Caki2 (cell line): ENCODE results near the gene ACTR2. TPM values are rescaled to one million over a fixed set of nuclear protein-coding genes. Genes with fewer than 3 reads are reported as not detected.

Experiments used
- DNase-seq: peaks from one replicate; pipeline ENCODE4 v3.0.0-alpha.2; 2015; ENCODE audit warnings: low read depth
- in situ Hi-C: cut with HindIII; loops from 2 replicates; pipeline ENCODE4 v1.10.0; 2016; ENCODE audit warnings: low sequenced_read_pairs, low pct_unique_long_range_greater_than_20kb, mixed read lengths
- total RNA-seq: library from RNA; depleted of rRNA; stranded (reverse); fragments of >200 nt; shearing (Covaris generic); gene quantifications from 2 replicates; pipeline ENCODE4 v1.2.3, GENCODE V29; 2014; ENCODE audit warnings: low replicate concordance

The ACTR2 gene
- total RNA-seq, 1 experiment from 2014 or later, result 12.2 TPM

DNA sequence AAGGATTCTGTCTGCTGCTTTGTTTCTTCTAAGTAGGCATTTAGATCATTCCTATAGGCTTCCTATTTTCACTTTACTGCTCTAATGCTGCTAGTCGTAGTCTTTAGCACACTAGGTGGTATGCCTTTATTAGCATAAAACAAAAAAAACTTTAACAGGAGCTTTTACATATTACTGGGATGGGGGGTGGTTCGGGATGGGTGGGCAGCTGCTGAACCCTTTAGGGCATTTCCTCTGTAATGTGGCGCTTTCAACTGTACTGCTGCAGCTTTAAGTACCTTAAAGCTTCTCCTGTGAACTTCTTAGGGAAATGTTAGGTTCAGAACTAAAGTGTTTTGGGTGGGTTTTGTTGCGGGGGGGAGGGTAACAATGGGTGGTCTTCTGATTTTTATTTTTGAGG lies 41.3 kb downstream of the ACTR2 start:
- in situ Hi-C loops, result no loop called here

DNA sequence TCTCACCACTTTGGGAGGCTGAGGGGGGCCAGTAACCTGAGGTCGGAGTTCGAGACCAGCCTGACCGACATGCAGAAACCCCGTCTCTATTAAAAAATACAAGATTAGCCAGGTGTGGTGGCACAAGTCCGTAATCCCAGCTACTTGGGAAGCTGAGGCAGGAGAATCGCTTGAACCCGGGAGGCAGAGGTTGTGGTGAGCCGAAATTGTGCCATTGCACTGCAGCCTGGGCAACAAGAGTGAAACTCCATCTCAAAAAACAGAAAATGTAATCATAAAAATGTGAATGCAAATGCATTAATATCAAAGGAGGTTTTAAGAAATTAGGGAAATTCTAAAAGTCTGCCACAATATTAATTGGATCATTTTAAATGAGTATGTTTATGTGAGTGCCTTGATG lies 45.7 kb downstream of the ACTR2 start:
- in situ Hi-C loops, result no loop called here

More for the DNA sequence above, 41.3 kb downstream of the ACTR2 start:
- DNase-seq, result no peak

DNA sequence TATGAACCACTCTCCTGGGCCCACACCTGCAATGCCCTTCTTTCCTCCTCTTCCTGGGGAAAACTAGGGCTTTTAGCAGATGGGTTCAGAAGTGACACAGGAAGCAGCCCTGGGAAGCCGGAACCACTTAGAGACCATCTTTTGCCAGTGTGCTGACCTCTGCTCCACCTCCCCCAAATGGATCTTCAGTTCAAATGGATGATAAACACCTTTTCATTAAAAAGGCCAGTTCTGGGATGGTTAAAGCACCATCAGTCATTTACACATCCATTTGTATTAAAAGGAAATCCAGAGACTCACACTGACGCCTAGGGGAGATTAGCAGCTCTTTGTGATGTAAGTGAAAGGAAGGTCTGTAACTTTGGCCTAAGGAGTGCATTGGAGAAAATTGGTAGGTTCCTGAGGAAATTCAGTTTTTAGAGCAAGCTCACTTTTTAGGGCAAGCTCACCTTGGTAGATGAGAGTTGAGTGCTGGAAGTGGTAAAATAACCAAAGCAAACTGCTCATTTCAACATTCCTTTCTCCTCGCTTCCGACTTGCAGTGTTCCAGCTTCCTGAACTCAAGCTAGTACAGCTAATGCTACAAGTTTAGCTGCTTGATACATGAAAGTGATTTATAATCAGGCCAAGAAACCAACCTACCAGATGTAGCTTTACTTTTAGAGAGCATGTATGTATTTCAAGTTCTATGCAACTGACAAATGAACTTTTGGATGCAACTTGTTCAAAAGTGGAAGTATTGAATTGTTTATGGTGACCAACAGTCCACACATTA lies 47.7 kb downstream of the ACTR2 start:
- in situ Hi-C loops, result no loop called here

More for the DNA sequence above, 45.7 kb downstream of the ACTR2 start:
- DNase-seq, result no peak

DNA sequence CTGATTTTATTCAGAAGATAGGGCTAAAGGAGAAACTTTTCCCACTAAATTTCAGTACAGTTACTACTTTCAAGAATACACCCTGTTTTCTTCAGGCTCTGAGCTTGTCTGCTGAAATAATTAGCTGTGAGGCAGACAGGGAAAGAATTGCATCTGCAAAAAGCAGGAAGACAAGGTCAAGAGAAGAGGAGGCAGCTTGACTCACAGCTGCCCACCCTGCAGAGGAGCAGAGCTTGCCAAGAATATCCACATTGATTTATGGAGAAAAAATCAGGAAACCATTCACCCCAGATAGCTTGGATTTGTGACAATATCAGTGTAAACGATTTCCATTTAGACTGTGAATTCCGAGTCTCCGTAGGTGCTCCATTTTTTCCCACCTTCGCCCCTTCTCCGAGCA lies 49.0 kb downstream of the ACTR2 start:
- DNase-seq, result no peak
- in situ Hi-C loops, result no loop called here

More for the DNA sequence above, 47.7 kb downstream of the ACTR2 start:
- DNase-seq, result no peak

DNA sequence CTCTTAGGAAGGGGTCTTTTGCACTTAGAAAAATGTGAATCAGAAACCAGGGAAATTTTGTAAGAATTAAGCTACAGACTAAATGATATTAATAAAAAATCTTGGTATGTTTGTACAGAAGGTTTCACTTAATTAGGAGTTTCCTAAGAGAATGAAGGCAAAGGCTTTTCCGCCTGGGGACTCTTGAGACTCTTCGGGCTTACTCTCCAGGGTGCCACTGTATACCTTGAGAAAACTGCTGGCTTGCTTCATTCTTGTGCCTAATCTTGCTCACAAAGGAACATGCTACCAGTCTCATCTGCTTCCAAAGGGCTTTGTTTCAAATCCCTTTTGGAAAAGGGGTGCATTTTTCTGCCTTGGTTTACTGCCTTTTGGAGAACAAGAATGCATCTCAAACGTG lies 49.5 kb downstream of the ACTR2 start:
- in situ Hi-C loops, result no loop called here
- DNase-seq, result no peak

DNA sequence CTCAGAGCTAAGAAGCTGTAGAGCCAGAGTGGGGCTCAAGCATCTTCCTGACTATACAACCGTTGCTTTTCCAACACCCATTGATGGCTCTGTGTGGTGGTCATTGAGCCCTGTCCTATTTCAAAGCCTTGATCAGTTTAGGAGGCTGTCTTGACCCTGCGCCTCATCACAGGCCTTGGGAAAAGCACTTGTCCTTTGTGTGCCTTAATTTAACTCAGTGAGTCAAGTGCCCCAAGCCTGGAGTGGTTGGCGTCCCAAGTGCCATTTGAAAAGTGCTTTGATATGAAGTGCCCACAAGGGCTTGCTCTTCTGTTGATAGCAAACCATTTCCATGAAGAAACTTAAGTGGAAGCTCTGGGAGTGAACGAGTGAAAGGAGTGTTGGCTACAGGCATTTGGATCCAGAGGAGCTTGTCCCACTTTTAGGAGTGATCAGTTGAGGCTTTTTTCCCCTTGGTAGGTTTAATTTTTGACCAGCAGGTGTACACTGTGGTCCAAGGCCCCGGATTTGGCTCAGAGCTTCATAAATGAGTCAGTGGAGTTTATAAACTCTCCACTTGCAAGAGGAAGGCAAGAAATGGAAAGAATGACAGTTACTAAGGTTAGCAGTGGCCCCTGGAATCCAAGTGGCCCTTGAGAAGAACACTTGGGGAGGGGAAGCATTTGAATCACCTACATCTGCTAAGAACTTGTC lies 50.3 kb downstream of the ACTR2 start:
- DNase-seq, result no peak
- in situ Hi-C loops, result no loop called here

DNA sequence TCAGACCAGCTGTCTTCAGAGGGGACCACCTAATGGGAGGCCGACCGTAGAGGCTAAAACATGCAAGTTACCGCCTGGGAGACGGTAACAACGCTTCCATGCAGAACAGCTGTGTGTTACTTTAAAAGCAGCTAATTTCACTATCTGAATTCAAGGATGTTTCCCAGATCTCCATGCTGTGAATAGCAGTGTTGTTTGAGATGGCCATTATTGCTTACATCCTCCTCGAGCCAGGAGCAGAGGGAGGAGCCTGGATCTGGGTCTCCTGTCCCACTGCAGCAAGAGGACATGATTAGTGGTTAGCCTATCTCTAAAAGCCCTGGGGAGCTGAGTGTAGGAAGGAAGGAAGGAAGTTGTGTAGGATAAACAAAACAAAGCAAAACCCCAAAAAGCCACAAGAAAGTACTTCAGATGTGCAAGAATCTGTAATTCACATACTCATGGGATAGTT lies 50.9 kb downstream of the ACTR2 start:
- no peak for DNase-seq
- in situ Hi-C loops, result no loop called here

DNA sequence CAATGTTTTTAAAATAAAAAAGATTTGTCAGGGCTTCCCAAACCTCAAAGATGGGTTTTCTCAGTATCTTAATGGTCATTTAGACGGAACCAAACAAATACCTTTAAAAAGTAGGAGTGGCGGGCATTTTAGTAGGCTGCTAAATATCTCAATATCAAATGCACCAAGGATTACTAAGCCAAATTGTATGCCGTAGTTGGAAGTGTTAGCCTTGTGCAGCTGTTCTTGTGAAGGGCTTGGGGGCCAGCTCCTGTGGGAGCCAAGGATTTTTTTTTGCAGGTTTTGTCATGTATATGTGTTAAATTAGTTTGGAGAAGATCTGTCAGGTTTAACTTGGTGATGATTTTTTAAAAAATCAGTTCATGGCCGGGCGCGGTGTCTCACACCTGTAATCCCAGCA lies 52.1 kb downstream of the ACTR2 start:
- no peak for DNase-seq
- in situ Hi-C loops, result no loop called here

DNA sequence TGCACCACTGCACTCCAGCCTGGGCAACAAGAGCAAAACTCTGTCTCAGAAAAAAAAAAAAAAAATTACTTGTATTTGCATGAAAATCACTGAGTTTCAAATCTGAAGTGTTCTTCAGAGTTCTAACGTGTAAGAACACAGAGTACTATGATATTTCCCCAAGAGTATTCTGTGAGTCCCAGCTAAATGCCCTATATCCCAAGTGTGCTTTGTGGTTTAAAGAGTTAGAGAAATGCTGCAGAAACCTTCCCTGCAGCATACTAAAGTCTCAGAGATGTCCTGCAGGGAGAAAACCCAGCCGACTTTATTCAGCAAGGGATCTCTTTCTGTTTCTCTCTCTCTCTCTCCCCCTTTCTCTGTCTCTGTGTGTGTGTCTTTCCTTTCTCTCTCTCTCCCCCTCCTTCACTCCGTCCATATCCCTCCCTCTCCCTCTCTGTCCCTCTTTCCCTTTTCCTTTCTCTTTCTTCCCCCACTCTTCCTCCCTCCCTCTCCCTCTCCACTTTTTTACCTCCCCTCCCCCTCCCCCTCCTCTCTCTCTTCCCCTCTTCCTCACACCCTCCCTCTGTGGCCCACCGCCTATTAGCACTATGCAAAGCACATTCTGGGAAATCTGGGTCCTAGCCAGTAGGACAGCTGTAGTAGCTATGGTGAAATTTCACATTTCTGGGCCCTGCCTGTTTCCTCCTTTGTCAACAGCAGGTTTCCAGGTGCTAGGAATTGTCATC lies 54.2 kb downstream of the ACTR2 start:
- in situ Hi-C loops, result no loop called here
- DNase-seq, result no peak

DNA sequence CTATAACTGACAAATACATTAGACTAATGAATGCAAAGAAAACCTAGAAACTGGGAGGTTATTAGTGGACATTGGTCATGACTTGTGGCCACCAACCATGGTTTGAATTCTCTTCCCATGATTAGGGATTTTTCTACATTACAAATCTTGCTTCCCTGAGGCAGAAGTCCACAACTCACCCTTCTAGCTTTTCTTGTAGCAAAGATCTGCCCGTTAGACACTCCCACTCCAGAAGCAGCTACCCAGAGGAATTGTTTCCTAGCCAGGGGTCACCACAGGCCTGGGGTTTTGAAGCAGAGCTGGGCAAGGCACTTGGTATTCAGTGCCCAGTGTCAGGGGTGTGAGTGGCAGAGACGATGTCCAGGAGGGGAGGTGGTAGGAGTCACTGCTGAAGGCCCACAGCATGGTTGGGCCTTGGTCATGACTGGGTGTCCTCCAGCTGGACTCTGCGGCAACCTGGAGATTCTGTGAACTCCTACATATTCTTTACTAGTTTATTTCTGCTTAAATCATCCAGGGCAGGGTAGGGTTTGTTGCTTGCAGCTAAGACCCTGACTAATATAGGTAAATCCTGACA lies 54.9 kb downstream of the ACTR2 start:
- in situ Hi-C loops, result no loop called here
- DNase-seq, result no peak

DNA sequence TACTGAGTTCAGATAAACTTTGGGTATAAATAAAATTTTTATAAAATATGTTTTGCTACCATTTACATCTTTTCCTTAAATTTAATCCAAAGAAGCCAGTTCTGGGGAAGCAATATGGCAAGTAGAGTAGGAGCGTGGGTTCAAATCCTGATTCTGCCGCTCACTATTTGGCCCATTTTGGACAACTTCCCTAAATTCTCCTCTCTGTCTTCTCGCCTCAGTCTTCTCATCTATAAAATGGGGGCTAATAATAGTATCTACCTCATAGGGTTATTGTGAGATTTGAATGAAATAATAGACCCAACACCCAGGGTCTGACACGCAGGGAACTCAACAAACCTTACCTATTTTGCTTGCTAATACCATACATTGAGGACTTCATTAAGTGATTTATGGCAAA lies 59.7 kb downstream of the ACTR2 start:
- in situ Hi-C loops, result no loop called here
- no peak for DNase-seq

DNA sequence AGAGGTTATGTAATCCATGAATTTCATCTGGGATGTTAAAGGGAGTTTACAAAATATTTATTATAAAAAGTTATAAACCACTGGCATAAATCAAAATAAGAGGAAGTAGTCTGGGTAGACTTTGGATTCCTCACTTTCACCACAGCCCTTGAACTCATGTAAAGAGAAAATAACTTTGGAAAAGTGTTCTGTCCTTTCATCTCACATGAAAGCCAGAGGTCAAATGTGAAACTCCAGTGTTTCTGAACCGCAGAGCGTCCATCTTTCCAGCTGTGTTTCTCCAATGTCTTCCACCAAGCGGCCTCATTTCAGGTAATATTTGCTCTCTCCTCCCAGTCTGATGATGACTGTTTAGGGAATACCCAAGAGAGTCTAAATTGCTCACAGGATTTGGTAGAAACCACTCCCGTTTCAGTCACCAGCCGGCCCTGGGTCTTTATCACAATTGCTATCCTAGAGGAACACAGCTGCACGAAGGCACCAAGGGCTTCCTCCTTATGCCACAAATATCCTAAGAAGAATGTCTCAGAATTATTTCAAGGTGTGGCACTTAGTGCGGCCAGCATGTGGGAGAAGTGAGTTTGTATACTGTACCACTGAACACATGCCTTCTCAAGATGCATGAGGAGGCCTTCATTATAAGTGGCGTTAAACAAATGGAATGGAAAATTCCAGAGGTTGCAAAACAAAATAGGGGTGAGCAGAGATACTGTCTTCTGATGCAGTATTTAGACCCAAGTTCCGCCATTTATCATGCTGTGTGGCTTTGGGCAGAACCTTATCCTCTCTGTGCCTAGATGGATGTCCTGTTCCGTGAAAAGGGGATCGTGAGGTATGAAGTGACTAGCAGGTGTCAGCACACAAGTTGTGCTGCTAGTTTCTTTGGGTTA lies 63.8 kb downstream of the ACTR2 start:
- in situ Hi-C loops, result no loop called here
- no peak for DNase-seq

DNA sequence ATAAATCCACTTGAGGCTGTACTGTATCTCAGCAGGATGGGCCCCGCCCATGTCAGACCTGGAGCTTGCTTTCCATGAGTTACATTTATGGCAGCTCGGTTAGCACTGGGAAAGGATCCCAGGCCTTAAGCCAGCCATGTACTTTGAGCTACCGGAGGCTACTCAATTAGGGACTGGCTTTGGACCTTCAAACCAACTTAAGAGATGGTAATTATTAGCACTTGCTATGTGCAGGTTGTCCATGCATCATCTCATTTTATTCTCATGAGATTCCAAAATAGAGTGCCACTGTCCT lies 64.4 kb downstream of the ACTR2 start:
- DNase-seq, result no peak
- in situ Hi-C loops, result no loop called here

DNA sequence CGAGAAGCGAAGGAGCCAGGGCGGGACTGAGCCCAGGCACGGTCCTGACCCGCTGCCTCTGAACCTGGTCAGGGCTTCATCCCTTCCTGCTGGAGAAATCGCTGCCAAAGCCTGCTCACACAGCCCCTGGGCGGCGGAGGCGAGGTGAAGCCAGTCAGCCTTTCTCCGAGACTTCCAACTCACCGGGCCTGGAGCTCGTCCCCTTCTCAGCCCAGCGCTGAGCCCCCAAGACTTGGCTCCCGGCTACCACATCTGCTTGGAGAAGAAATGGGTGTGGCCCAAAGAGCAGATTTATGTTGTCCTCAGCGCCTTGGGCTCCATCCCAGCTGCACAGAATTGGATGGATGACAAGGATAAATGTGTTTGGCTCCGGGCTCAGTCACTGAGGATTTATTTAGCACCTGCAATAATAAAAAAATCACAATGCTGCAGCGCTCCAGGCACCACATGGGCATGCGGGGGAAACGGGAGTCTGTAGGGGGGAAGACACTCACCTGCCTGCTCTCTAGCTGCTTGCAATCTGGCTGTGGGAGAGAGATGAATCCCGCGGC lies 64.9 kb downstream of the ACTR2 start:
- in situ Hi-C loops, result no loop called here

DNA sequence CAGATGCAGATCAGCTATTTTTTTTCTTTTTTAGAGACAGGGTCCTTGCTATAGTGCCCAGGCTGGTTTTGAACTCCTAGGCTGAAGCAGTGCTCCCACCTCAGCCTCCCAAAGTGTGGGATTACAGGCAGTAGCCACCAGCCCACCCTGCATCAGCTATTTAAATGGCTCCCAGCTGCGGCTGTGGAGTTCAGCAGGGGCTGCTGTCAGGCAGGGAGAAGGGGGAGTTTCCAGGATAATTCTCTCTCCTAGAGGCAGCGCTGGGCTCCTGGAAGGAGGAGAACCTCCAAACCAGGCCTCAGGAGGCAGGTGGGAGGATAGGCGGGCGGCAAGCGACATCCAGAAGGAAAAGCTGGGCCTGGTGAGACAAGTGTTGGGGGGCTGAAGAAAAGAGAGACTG lies 65.7 kb downstream of the ACTR2 start:
- DNase-seq, result no peak
- in situ Hi-C loops, result no loop called here

More for the DNA sequence above, 64.9 kb downstream of the ACTR2 start:
- no peak for DNase-seq

DNA sequence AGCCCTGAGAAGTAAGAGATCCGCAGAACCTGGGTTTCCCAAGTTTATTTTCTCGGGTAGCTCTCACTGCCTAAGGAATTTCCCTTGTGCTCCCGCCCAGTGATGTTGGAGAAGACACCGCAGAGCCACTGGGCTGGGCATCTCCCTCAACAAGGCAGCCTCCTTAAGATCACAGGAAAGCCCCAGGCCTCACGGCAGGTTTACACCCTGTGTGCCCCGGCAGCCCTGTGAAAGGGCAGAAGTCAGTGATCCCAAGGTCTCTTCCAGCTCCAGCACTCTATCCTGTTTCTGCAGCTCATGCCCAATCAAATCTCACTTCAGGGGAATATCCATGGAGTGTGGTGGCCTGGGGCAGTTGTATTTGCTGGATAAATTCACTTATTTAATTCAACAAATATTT lies 66.5 kb downstream of the ACTR2 start:
- in situ Hi-C loops, result no loop called here
- DNase-seq, result no peak

DNA sequence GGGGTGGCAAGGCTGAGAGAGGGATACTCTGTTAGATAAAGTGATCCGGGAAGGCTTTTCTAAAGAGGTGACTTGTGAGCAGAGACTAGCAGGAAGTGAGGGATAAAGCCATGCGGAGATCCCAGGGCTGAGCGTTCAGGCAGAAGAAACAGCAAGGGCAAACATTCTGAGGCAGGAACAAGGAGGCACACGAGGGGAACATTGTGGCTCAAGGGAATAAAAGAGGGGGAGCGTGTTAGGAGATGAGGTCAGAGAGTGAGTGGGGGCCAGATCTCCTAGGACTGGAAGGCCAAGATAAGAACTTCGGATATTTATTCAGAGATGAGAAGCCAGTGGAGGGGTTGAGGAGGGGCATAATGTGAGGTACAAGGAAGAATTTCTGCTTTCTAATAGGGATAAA lies 67.1 kb downstream of the ACTR2 start:
- no peak for DNase-seq
- in situ Hi-C loops, result no loop called here

DNA sequence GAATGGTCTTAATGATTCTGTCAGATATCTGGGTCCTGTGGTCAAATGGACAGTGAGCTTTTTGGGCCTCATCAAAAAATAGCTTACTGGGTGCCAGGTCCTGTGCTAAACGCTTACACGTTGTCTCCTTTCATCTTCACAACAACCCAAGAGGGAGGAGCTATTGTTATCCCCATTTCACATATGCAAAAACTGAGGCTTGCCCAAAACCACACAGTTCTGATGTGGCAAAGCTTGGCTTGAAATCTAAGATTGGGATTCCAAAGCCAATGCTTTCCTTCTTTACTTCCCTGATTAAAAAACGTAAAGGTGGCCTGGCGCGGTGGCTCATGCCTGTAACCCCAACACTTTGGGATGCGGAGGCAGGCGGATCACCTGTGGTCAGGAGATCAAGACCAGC lies 69.3 kb downstream of the ACTR2 start:
- no peak for DNase-seq
- in situ Hi-C loops, result no loop called here
